Prostate gland (tissue), 2 donors: Measurements from ENCODE around the gene DLX4.

Experiments
- CTCF ChIP-seq, 4 experiments: fragments of 200-600 bp in 2 of 4; fragments of 450-650 bp in 2 of 4; sonication (generic) in 2 of 4; IDR thresholded peaks; 1 replicate in 3 of 4; 2 replicates in 1 of 4; pipeline ENCODE4 v1.5.1; 2016 to 2019; ENCODE audit warnings: antibody characterized with exemption in 4 of 4, mild to moderate bottlenecking in 2 of 4, moderate library complexity in 2 of 4
- POLR2A ChIP-seq: fragments of 450-650 bp; IDR thresholded peaks from one replicate; pipeline ENCODE4 v1.6.1; 2016; ENCODE audit warnings: antibody characterized with exemption, mild to moderate bottlenecking

GRCh38 chr17:49976163-49976827 lies 7.3 kb downstream of the DLX4 start:
- TF ChIP-seq CTCF (IDR thresholded peaks at IDR 0.05) (no peak), POLR2A (no peak)
